ENCODE measurements around the gene SUSD1.

DNA sequence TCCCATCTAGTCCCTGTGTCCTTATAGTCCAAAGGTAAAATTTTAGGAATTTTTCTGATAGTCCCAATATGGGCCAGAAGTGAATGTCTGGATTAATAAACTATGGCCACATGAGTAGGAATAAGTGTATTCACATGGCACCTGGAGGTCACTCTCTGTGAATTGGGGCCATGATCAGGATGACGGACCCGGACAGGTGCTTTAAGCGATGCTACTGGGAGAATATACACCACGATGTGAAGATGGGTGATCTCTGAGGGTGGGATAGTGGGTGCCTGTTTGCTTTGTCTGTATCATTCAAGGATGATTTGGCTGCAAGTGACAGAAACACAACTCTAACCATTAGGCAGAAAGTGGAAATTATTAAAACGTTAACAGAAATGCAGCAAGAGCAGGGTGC, 177.3 kb downstream of the SUSD1 start:
- no peak for TF ChIP-seq POLR2AphosphoS5 (IDR thresholded peaks at IDR 0.05)
- no peak for TF ChIP-seq CTCF (IDR thresholded peaks at IDR 0.05)

Data from stomach (tissue), 4 donors.